GM23338 (cell line): ENCODE results near the gene KIF1C. TPM values are rescaled to one million over a fixed set of nuclear protein-coding genes. Genes with fewer than 3 reads are reported as not detected.

Source experiments
- ATAC-seq: fragments of 200-7000 bp; cut with Tn5 transposase; 3 replicates; pipeline ENCODE4 v1.9.1; 2020
- DNase-seq: peaks from one replicate; pipeline ENCODE4 v3.0.0-alpha.2; 2015; ENCODE audit warnings: low spot score
- H2AFZ ChIP-seq: fragments of 200-600 bp; sonication (generic); 2 replicates; pipeline ENCODE4 v1.8.0; 2016; ENCODE audit warnings: antibody characterized with exemption, mild to moderate bottlenecking, moderate library complexity
- H3F3A ChIP-seq: fragments of 200-600 bp; sonication (generic); replicated peaks from 2 replicates; pipeline ENCODE4 v1.8.0; 2017; ENCODE audit warnings: antibody characterized with exemption, mixed run types, low read depth
- H3K27ac ChIP-seq: fragments of 200-600 bp; sonication (generic); 2 replicates; pipeline ENCODE4 v1.6.1; 2016; ENCODE audit warnings: low read depth
- H3K27me3 ChIP-seq: fragments of 200-600 bp; sonication (generic); 2 replicates; pipeline ENCODE4 v1.8.0; 2016; ENCODE audit warnings: mild to moderate bottlenecking, mixed run types, moderate library complexity; ENCODE audit not compliant: insufficient read depth
- H3K36me3 ChIP-seq: fragments of 200-600 bp; sonication (generic); 2 replicates; pipeline ENCODE4 v1.8.0; 2016; ENCODE audit warnings: mild to moderate bottlenecking; ENCODE audit not compliant: insufficient read depth
- H3K4me1 ChIP-seq: fragments of 200-600 bp; sonication (generic); 2 replicates; pipeline ENCODE4 v1.8.0; 2016; ENCODE audit warnings: mild to moderate bottlenecking, moderate library complexity; ENCODE audit not compliant: insufficient read depth
- H3K4me2 ChIP-seq: fragments of 200-600 bp; sonication (generic); 2 replicates; pipeline ENCODE4 v1.7.1; 2017; ENCODE audit warnings: mixed run types
- H3K4me3 ChIP-seq: fragments of 200-600 bp; sonication (generic); 2 replicates; pipeline ENCODE4 v1.6.1; 2016; ENCODE audit warnings: mixed run types
- H3K79me2 ChIP-seq: fragments of 200-600 bp; sonication (generic); replicated peaks from 2 replicates; pipeline ENCODE4 v1.8.0; 2017; ENCODE audit warnings: mild to moderate bottlenecking; ENCODE audit not compliant: insufficient read depth
- H3K9me2 ChIP-seq: fragments of 200-600 bp; sonication (generic); 2 replicates; pipeline ENCODE4 v1.8.0; 2017; ENCODE audit not compliant: insufficient read depth
- H4K20me1 ChIP-seq: fragments of 200-600 bp; sonication (generic); replicated peaks from 2 replicates; pipeline ENCODE4 v1.8.0; 2017; ENCODE audit warnings: mild to moderate bottlenecking; ENCODE audit not compliant: insufficient read depth
- H3K27ac Mint-ChIP-seq: 2 replicates; pipeline ENCODE4 v1.8.0; 2020; ENCODE audit warnings: inconsistent platforms, mild to moderate bottlenecking, moderate library complexity, mixed read lengths
- H3K27me3 Mint-ChIP-seq: 3 replicates; pipeline ENCODE4 v1.8.0; 2022; ENCODE audit warnings: low read depth, mild to moderate bottlenecking, moderate library complexity, mixed read lengths, inconsistent platforms; ENCODE audit not compliant: insufficient read depth, poor library complexity
- H3K36me3 Mint-ChIP-seq: 3 replicates; pipeline ENCODE4 v1.8.0; 2021; ENCODE audit warnings: low read depth, mild to moderate bottlenecking, inconsistent platforms, moderate library complexity, mixed read lengths
- H3K4me1 Mint-ChIP-seq: 3 replicates; pipeline ENCODE4 v1.8.0; 2020; ENCODE audit warnings: mild to moderate bottlenecking, inconsistent platforms, mixed read lengths
- H3K4me3 Mint-ChIP-seq: 3 replicates; pipeline ENCODE4 v1.8.0; 2021; ENCODE audit warnings: moderate library complexity, mild to moderate bottlenecking, inconsistent platforms, mixed read lengths
- H3K9me3 Mint-ChIP-seq: 3 replicates; pipeline ENCODE4 v1.8.0; 2020; ENCODE audit warnings: moderate library complexity, mild to moderate bottlenecking, inconsistent platforms, mixed read lengths
- CTCF ChIP-seq, 2 experiments: fragments of 200-600 bp in 1 of 2; sonication (generic) in 1 of 2; conservative IDR thresholded peaks; 2 replicates each; pipeline versions ENCODE4 v1.5.1 to v1.6.1; 2016 to 2017; ENCODE audit warnings: antibody characterized with exemption in 2 of 2, low read depth in 2 of 2, mild to moderate bottlenecking in 2 of 2, moderate library complexity in 1 of 2
- ETS1 ChIP-seq: IDR thresholded peaks from 2 replicates; pipeline ENCODE4 v1.6.1; 2016; ENCODE audit warnings: antibody characterized with exemption
- EZH2 ChIP-seq: fragments of 200-600 bp; sonication (generic); IDR thresholded peaks from one replicate; pipeline ENCODE4 v1.8.0; 2017; ENCODE audit warnings: antibody characterized with exemption, mild to moderate bottlenecking, low read depth; ENCODE audit not compliant: unreplicated experiment
- EZH2phosphoT487 ChIP-seq: fragments of 200-600 bp; sonication (generic); IDR thresholded peaks from one replicate; pipeline ENCODE4 v1.8.1; 2018; ENCODE audit warnings: antibody characterized with exemption; ENCODE audit not compliant: unreplicated experiment
- NANOG ChIP-seq: IDR thresholded peaks from 2 replicates; pipeline ENCODE4 v1.6.1; 2016; ENCODE audit warnings: antibody characterized with exemption, borderline replicate concordance
- POLR2AphosphoS5 ChIP-seq: IDR thresholded peaks from 2 replicates; pipeline ENCODE4 v1.6.1; 2016; ENCODE audit warnings: antibody characterized with exemption, low read depth
- REST ChIP-seq: IDR thresholded peaks from one replicate; pipeline ENCODE4 v1.6.1; 2018; ENCODE audit warnings: antibody characterized with exemption; ENCODE audit not compliant: unreplicated experiment
- STAT1 ChIP-seq: IDR thresholded peaks from one replicate; pipeline ENCODE4 v1.6.1; 2016; ENCODE audit warnings: antibody characterized with exemption; ENCODE audit not compliant: unreplicated experiment
- ZNF114 ChIP-seq: fragments of 250-450 bp; sonication (Bioruptor Pico); IDR thresholded peaks from 2 replicates; pipeline ENCODE4 v1.5.0; 2020; ENCODE audit warnings: mild to moderate bottlenecking, moderate library complexity
- polyA plus RNA-seq: library from polyadenylated mRNA; unstranded; fragments of >200 nt; fragmentation: Nextera tagmentation; extraction: Ambion mirVana; gene quantifications from 2 replicates; pipeline ENCODE4 v1.2.1, GENCODE V29; 2016
- total RNA-seq: library from RNA; depleted of rRNA; stranded (reverse); fragments of >200 nt; shearing (Covaris generic); gene quantifications from 2 replicates; pipeline ENCODE4 v1.2.3, GENCODE V29; 2014

The KIF1C gene
- total and polyA plus RNA-seq, 2 experiments from 2014 or later: 13.5 to 61.4 TPM

GRCh38 chr17:5035315-5035714 lies 37.6 kb downstream of the KIF1C start, which contains the start of gene SLC52A1:
Gene SLC52A1 (minus strand): TSS chr17:5035426. CDS start chr17:5034606, 820 bp downstream.
- ATAC-seq (peak; percentile 78), DNase-seq (peak; percentile 64)
- TF ChIP-seq CTCF (conservative IDR thresholded peaks at IDR 0.05; ENCODE audit: low read depth in 2 of 2) (0 out of 4 replicates have a peak, but pooled peaks of 1 of the 2 experiments have one; percentile 4), EZH2 (no peak), ZNF114 (CRISPR knock-in tag) (no peak), POLR2AphosphoS5 (0 out of 2 replicates have a peak, but pooled peaks have one; percentile 25)
- peaks cover 19% of the 10 kb centered on the region for H3K27me3 Mint-ChIP-seq
- H3K9me3 Mint-ChIP-seq: no peaks in the 10 kb centered on the region
- H3K4me1 Mint-ChIP-seq: peaks cover 3% of the 10 kb centered on the region
- H3K4me3 Mint-ChIP-seq: peak within 1 kb of the TSS; percentile 51
- no peaks in the 10 kb centered on the region for H3K36me3 Mint-ChIP-seq
- H3K4me1 ChIP-seq: no peaks in the 10 kb centered on the region; the same call in 1 of the 2 replicates
- H4K20me1 ChIP-seq: no peaks in the 10 kb centered on the region
- no peaks in the 10 kb centered on the region for H3K36me3 ChIP-seq
- peak within 1 kb of the TSS; percentile 91 for H2AFZ ChIP-seq
- H3K9me2 ChIP-seq: no peaks in the 10 kb centered on the region
- no peaks in the 10 kb centered on the region for H3K79me2 ChIP-seq
- H3K27me3 ChIP-seq: peaks cover 6% of the 10 kb centered on the region; the same call in 1 of the 2 replicates
- peak within 1 kb of the TSS; percentile 55 for H3K4me3 ChIP-seq
- H3K4me2 ChIP-seq: peak within 1 kb of the TSS; percentile 77
- H3F3A ChIP-seq: 0 out of 2 replicates have a peak, but pooled peaks cover 5% of the 10 kb centered on the region
- no peak within 1 kb of the TSS for H3K27ac ChIP-seq
- no peak within 1 kb of the TSS for H3K27ac Mint-ChIP-seq

- Mint-ChIP-seq H3K4me1 (no peaks in the 10 kb centered on the region), H3K27ac (no peak overlapping the region), H3K27me3 (peaks cover 7% of the 10 kb centered on the region), H3K9me3 (no peaks in the 10 kb centered on the region; the same call in 1 of the 3 replicates), H3K36me3 (no peaks in the 10 kb centered on the region), H3K4me3 (no peak overlapping the region)
- no peak for TF ChIP-seq ZNF114 (CRISPR knock-in tag)
- TF ChIP-seq ETS1: no peak
- no peak for TF ChIP-seq NANOG
- TF ChIP-seq EZH2: no peak
- no peak for TF ChIP-seq EZH2phosphoT487
- TF ChIP-seq REST: no peak
- TF ChIP-seq STAT1: no peak
- no peak for TF ChIP-seq CTCF (conservative IDR thresholded peaks at IDR 0.05; ENCODE audit: low read depth in 2 of 2)
- no peak overlapping the region for H3K4me3 ChIP-seq
- ATAC-seq (no peak), DNase-seq (no peak)
- H3K27ac ChIP-seq: no peak overlapping the region
- no peaks in the 10 kb centered on the region for H3K4me1 ChIP-seq
- no peaks in the 10 kb centered on the region for H3K79me2 ChIP-seq
- no peaks in the 10 kb centered on the region for H3K36me3 ChIP-seq
- no peak overlapping the region for H3K4me2 ChIP-seq
- no peaks in the 10 kb centered on the region for H3F3A ChIP-seq
- no peaks in the 10 kb centered on the region for H4K20me1 ChIP-seq
- H3K27me3 ChIP-seq: no peaks in the 10 kb centered on the region
- H2AFZ ChIP-seq: no peak overlapping the region
- H3K9me2 ChIP-seq: no peaks in the 10 kb centered on the region
These were observed 44.6 kb downstream of the KIF1C start for GRCh38 chr17:5042157-5043022.
